Activated CD8-positive, alpha-beta T cell treated with anti-CD3 and anti-CD28 coated beads for 36 hours (primary cell): Measurements from ENCODE around the gene TEX53. TPM values are rescaled to one million over a fixed set of nuclear protein-coding genes. Genes with fewer than 3 reads are reported as not detected.

ENCODE experiments used
- ATAC-seq: fragments of 200-7000 bp; cut with Tn5 transposase; one replicate; pipeline ENCODE4 v1.10.0; 2021; ENCODE audit warnings: mild to moderate bottlenecking, moderate library complexity
- CTCF ChIA-PET: fragments of 350-600 bp; sonication (Branson Sonifier 250); formaldehyde crosslinking; loops from one replicate; lab custom pipeline; 2021; ENCODE audit warnings: antibody characterized with exemption; lab: Charles Lee
- POLR2A ChIA-PET: fragments of 350-600 bp; sonication (Branson Sonifier 250); formaldehyde crosslinking; loops from one replicate; lab custom pipeline; 2021; ENCODE audit warnings: antibody characterized with exemption; lab: Charles Lee
- DNase-seq: peaks from one replicate; pipeline ENCODE4 v3.0.0-alpha.2; 2020
- H3K27ac Mint-ChIP-seq: one replicate; pipeline ENCODE4 v1.8.0; 2021; ENCODE audit warnings: mild to moderate bottlenecking, mixed read lengths
- H3K27me3 Mint-ChIP-seq: one replicate; pipeline ENCODE4 v1.8.0; 2021; ENCODE audit warnings: mixed read lengths
- H3K36me3 Mint-ChIP-seq: one replicate; pipeline ENCODE4 v1.8.0; 2021; ENCODE audit warnings: low read depth, mixed read lengths
- H3K4me1 Mint-ChIP-seq: one replicate; pipeline ENCODE4 v1.8.0; 2021; ENCODE audit warnings: low read depth, mixed read lengths
- H3K4me3 Mint-ChIP-seq: one replicate; pipeline ENCODE4 v1.8.0; 2021; ENCODE audit warnings: mild to moderate bottlenecking, moderate library complexity, mixed read lengths
- H3K9me3 Mint-ChIP-seq: one replicate; pipeline ENCODE4 v1.8.0; 2021; ENCODE audit warnings: mixed read lengths
- intact Hi-C: fragments of 100-400 bp; cut with micrococcal nuclease; formaldehyde crosslinking; loops from one replicate; pipeline ENCODE4 v1.10.0; 2022
- total RNA-seq, 2 experiments: library from RNA; stranded (reverse); gene quantifications; one replicate each; pipeline ENCODE4 v1.2.3, GENCODE V29; 2021
- TF ChIP-seq, protein P1 (sequence below): fragments of 200-600 bp; IDR thresholded peaks from one replicate; pipeline ENCODE4 v1.8.0; 2022; ENCODE audit warnings: antibody characterized with exemption, mild to moderate bottlenecking

Gene TEX53
- total RNA-seq, 2 experiments from 2014 or later: not detected

DNA sequence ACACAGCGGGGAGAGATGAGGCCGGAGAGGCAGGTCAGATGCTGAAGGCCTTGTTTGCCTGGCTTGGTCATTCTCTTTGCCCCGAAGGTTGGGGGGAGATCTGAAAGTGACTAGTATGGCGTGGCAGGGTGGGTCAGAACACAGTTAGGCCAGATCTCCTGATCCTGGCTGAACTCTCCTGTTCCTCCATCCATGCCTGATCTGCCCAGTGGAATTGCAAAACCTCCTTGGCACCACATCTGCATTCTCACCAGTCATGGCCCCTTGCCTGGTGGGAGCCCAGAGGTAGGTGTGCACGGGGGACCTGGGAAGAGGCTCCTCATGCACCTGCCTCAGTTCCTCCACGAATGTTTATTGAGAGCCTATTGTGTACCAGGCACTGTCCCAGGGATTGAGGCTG is 23.2 kb downstream of the TEX53 start:
- TF ChIP-seq, protein P1, sequence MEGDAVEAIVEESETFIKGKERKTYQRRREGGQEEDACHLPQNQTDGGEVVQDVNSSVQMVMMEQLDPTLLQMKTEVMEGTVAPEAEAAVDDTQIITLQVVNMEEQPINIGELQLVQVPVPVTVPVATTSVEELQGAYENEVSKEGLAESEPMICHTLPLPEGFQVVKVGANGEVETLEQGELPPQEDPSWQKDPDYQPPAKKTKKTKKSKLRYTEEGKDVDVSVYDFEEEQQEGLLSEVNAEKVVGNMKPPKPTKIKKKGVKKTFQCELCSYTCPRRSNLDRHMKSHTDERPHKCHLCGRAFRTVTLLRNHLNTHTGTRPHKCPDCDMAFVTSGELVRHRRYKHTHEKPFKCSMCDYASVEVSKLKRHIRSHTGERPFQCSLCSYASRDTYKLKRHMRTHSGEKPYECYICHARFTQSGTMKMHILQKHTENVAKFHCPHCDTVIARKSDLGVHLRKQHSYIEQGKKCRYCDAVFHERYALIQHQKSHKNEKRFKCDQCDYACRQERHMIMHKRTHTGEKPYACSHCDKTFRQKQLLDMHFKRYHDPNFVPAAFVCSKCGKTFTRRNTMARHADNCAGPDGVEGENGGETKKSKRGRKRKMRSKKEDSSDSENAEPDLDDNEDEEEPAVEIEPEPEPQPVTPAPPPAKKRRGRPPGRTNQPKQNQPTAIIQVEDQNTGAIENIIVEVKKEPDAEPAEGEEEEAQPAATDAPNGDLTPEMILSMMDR: no peak
- ATAC-seq: no peak
- DNase-seq: no peak
- CTCF ChIA-PET: no interaction called here
- Mint-ChIP-seq H3K4me1 (no peaks in the 10 kb centered on the region), H3K27me3 (no peaks in the 10 kb centered on the region), H3K9me3 (no peaks in the 10 kb centered on the region), H3K4me3 (no peak overlapping the region), H3K36me3 (peaks cover 53% of the 10 kb centered on the region), H3K27ac (no peak overlapping the region)
- POLR2A ChIA-PET: no interaction called here
- intact Hi-C loops: no loop called here

DNA sequence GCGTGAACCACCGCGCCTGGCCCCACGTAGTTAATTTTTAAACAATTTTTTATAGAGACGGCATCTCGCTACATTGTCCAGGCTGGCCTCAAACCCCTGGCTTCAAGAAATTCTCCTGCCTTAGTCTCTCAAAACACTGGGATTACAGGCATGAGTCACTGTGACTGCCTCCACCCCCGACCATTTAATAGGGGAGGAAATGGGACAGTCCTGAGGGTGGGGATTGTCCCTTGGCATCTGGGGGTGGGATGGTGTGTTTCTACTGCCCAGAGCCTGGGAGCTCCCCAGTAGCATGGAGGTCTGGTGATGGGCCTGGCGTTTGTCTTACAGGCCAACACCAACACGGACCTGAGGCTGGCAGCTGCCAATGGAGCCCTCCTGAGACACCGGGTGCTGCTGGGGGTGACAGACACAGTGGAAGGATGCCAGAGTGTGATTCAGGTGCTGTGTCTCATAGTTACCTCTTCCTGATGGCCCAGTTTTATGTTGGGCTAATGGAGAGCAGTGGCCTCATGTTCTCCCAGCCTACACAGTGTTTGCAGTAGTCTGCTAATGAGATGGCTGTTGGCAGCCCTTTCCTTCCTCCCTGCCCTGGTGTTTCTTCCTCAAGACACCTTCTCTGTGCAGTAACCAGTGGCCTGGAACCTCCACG is 24.0 kb downstream of the TEX53 start:
- H3K36me3 Mint-ChIP-seq: peaks cover 53% of the 10 kb centered on the region
- H3K27ac Mint-ChIP-seq: no peak overlapping the region
- no peaks in the 10 kb centered on the region for H3K27me3 Mint-ChIP-seq

DNA sequence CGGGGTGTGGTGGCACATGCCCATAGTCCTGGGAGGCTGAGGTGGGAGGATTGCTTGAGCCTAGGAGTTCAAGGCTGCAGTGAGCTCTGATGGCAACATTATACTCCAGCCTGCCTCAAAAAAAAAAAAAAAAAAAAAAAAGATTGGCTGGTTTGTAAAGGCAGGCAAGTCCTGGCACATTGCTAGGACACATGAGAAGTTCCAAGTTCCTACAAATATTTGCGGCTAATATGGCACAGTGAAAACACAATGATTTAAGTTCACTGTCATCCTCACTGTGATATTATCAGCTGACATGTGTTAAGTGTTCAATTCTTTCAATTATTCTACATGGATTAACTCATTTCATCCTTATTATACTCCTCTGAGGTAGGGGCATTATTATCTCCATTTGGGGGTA is 26.4 kb downstream of the TEX53 start:
- DNase-seq (no peak), ATAC-seq (no peak)
- Mint-ChIP-seq H3K4me3 (no peak overlapping the region), H3K27ac (no peak overlapping the region), H3K4me1 (no peaks in the 10 kb centered on the region), H3K9me3 (no peaks in the 10 kb centered on the region), H3K27me3 (no peaks in the 10 kb centered on the region), H3K36me3 (peaks cover 48% of the 10 kb centered on the region)
- ChIA-PET CTCF (interaction anchor here (2.8 kb wide), 1 partner anchor 22 kb away, joined by 9 read pairs; no protein-coding TSS in a partner anchor), POLR2A (no interaction called here)
- intact Hi-C loops: no loop called here
- TF ChIP-seq, protein P1: no peak

More for the DNA sequence above, 24.0 kb downstream of the TEX53 start:
- ChIA-PET CTCF (interaction anchor here (0.8 kb wide), 1 partner anchor 20 kb away, joined by 3 read pairs; no protein-coding TSS in a partner anchor), POLR2A (no interaction called here)
- no peak overlapping the region for H3K4me3 Mint-ChIP-seq
- TF ChIP-seq, protein P1: no peak
- H3K9me3 Mint-ChIP-seq: no peaks in the 10 kb centered on the region
- H3K4me1 Mint-ChIP-seq: no peaks in the 10 kb centered on the region
- DNase-seq: no peak
- ATAC-seq: no peak
- intact Hi-C loops: no loop called here

DNA sequence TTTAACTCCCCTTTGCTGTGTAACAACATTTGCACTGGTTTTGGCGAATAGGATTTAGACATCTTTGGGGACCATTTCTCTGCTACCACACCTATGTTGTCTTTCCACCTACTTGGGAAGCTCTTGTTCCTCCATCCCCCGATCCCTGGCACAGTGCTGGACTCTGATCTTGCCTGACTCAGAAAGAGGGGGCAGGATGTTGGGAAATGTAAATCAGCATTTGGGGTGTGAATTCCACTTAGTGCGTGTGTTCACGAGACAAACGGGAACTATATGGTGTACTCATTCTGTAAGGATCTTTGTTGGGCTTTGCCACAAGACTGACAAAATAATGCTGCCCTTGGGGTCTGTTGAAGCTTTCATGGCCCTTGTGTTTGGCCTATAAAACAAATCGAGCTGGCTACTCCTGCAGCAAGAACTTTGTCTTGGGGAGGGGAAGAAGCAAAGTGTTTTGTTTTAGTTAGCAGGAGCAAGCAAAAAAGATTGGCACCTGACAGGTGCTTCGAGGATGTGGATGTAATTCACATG is 28.0 kb downstream of the TEX53 start:
- Mint-ChIP-seq H3K27me3 (no peaks in the 10 kb centered on the region), H3K9me3 (no peaks in the 10 kb centered on the region), H3K4me3 (no peak overlapping the region), H3K36me3 (peaks cover 47% of the 10 kb centered on the region), H3K4me1 (no peaks in the 10 kb centered on the region), H3K27ac (no peak overlapping the region)
- DNase-seq (no peak), ATAC-seq (no peak)
- TF ChIP-seq, protein P1: no peak
- intact Hi-C loops: no loop called here
- CTCF ChIA-PET: interaction anchor here (0.8 to 2.8 kb wide), 4 partner anchors 13 to 41 kb away, joined by 3 to 9 read pairs (median 3); no protein-coding TSS in a partner anchor
- POLR2A ChIA-PET: interaction anchor here (0.9 kb wide), 1 partner anchor 69 kb away, joined by 3 read pairs; no protein-coding TSS in a partner anchor

DNA sequence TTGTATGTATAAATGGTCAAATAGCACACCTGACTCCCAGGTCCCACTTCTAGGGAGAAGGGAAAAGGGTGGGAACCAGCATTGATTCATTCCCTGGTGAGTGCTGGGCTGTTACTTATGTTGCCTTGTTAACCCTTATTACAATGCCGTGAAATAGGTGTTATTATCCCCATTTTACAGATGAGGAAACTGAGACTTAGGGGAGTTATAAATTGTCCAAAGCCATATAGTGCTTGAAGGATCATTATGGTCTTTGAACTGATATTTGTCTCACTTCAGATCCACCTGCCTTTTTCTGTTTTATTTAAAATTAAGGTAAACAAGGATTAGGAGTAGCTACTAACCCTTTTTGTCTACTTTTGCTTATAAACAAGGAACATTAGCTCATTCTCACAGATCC is 30.1 kb downstream of the TEX53 start:
- H3K27ac Mint-ChIP-seq: no peak overlapping the region
- CTCF ChIA-PET: interaction anchor here (1.7 kb wide), 1 partner anchor 222 kb away, joined by 4 read pairs; no protein-coding TSS in a partner anchor
- H3K36me3 Mint-ChIP-seq: peaks cover 40% of the 10 kb centered on the region
- DNase-seq (no peak), ATAC-seq (no peak)
- no peaks in the 10 kb centered on the region for H3K27me3 Mint-ChIP-seq
- H3K4me1 Mint-ChIP-seq: no peaks in the 10 kb centered on the region
- POLR2A ChIA-PET: no interaction called here
- intact Hi-C loops: no loop called here
- no peaks in the 10 kb centered on the region for H3K9me3 Mint-ChIP-seq
- no peak overlapping the region for H3K4me3 Mint-ChIP-seq
- TF ChIP-seq, protein P1: no peak
